Naive thymus-derived CD4-positive, alpha-beta T cell (primary cell): ENCODE measurements around the gene DUSP28. TPM values are rescaled to one million over a fixed set of nuclear protein-coding genes. Genes with fewer than 3 reads are reported as not detected.
A peak's percentile ranks its signal among the peaks of the same experiment; 100 is the strongest.

ENCODE experiments used
- ATAC-seq: fragments of 150-1000 bp; cut with Tn5 transposase; 2 replicates; pipeline ENCODE4 v1.10.0; 2021; ENCODE audit warnings: mild to moderate bottlenecking, moderate library complexity
- CTCF ChIA-PET: fragments of 350-600 bp; sonication (Branson Sonifier 250); formaldehyde crosslinking; loops from one replicate; lab custom pipeline; 2021; ENCODE audit warnings: antibody characterized with exemption; lab: Charles Lee
- POLR2A ChIA-PET: fragments of 350-600 bp; sonication (Branson Sonifier 250); formaldehyde crosslinking; loops from one replicate; lab custom pipeline; 2021; ENCODE audit warnings: antibody characterized with exemption, inconsistent platforms; lab: Charles Lee
- DNase-seq, 9 donors: peaks; one replicate each; pipeline versions ENCODE4 v3.0.0 to v3.0.0-alpha.2; 2020 to 2022; ENCODE audit warnings: mixed read lengths in 1 of 9
- H3K27ac ChIP-seq: one replicate; pipeline ENCODE4 v1.7.0; 2013; ENCODE audit warnings: mild to moderate bottlenecking, low read depth, low read length, moderate library complexity
- H3K27me3 ChIP-seq, 2 donors: one replicate each; pipeline ENCODE4 v1.7.0; 2013; ENCODE audit warnings: low read length in 2 of 2, mild to moderate bottlenecking in 2 of 2, moderate library complexity in 2 of 2; ENCODE audit not compliant: control insufficient read depth in 2 of 2, insufficient read depth in 2 of 2
- H3K36me3 ChIP-seq, 3 experiments: 1 replicate in 2 of 3; 2 replicates in 1 of 3; pipeline ENCODE4 v1.7.0; 2013; ENCODE audit warnings: low read length in 3 of 3, mild to moderate bottlenecking in 3 of 3, moderate library complexity in 1 of 3; ENCODE audit not compliant: insufficient read depth in 3 of 3, control insufficient read depth in 2 of 3
- H3K4me1 ChIP-seq, 2 donors: one replicate each; pipeline ENCODE4 v1.7.0; 2013; ENCODE audit warnings: low read length in 2 of 2, mild to moderate bottlenecking in 2 of 2, moderate library complexity in 1 of 2; ENCODE audit not compliant: control insufficient read depth in 2 of 2, insufficient read depth in 2 of 2
- H3K4me3 ChIP-seq: 2 replicates; pipeline ENCODE4 v1.7.0; 2013; ENCODE audit warnings: mild to moderate bottlenecking, low read length
- H3K9me3 ChIP-seq, 3 experiments: 1 replicate in 2 of 3; 2 replicates in 1 of 3; pipeline ENCODE4 v1.7.0; 2013; ENCODE audit warnings: low read length in 3 of 3; ENCODE audit not compliant: control insufficient read depth in 2 of 3
- H3K27ac Mint-ChIP-seq, 9 donors: one replicate each; pipeline ENCODE4 v1.8.0; 2020 to 2022; ENCODE audit warnings: mixed read lengths in 9 of 9, mild to moderate bottlenecking in 8 of 9, moderate library complexity in 5 of 9, inconsistent platforms in 2 of 9
- H3K27me3 Mint-ChIP-seq, 5 donors: one replicate each; pipeline ENCODE4 v1.8.0; 2021 to 2022; ENCODE audit warnings: mixed read lengths in 5 of 5, mild to moderate bottlenecking in 1 of 5
- H3K36me3 Mint-ChIP-seq, 5 donors: one replicate each; pipeline ENCODE4 v1.8.0; 2020 to 2022; ENCODE audit warnings: mixed read lengths in 5 of 5, mild to moderate bottlenecking in 3 of 5, inconsistent platforms in 1 of 5
- H3K4me1 Mint-ChIP-seq, 7 donors: one replicate each; pipeline ENCODE4 v1.8.0; 2020 to 2022; ENCODE audit warnings: mixed read lengths in 7 of 7, mild to moderate bottlenecking in 3 of 7, inconsistent platforms in 1 of 7
- H3K4me3 Mint-ChIP-seq, 10 donors: one replicate each; pipeline ENCODE4 v1.8.0; 2020 to 2022; ENCODE audit warnings: mild to moderate bottlenecking in 10 of 10, mixed read lengths in 10 of 10, moderate library complexity in 6 of 10, inconsistent platforms in 2 of 10
- H3K9me3 Mint-ChIP-seq, 11 donors: one replicate each; pipeline ENCODE4 v1.8.0; 2020 to 2022; ENCODE audit warnings: mixed read lengths in 11 of 11, mild to moderate bottlenecking in 4 of 11, inconsistent platforms in 1 of 11, moderate library complexity in 1 of 11
- intact Hi-C, 2 donors: fragments of 100-400 bp; cut with micrococcal nuclease; formaldehyde crosslinking; loops; one replicate each; pipeline ENCODE4 v1.15.1; 2023
- polyA plus RNA-seq, 2 donors: library from polyadenylated mRNA; unstranded; fragments of 300-500 nt; fragmentation: Illumina TruSeq; gene quantifications; one replicate each; pipeline ENCODE4 v1.2.3, GENCODE V29; 2021
- total RNA-seq, 6 experiments: library from RNA in 5 of 6; stranded (reverse) in 5 of 6; gene quantifications; 1 replicate in 5 of 6; 2 replicates in 1 of 6; pipeline ENCODE4 v1.2.3 and lab custom pipeline; 2021 to 2026

Gene DUSP28
- total and polyA plus RNA-seq, 7 experiments from 2014 or later = 11.1 to 30.1 (median 17.8) TPM

DNA sequence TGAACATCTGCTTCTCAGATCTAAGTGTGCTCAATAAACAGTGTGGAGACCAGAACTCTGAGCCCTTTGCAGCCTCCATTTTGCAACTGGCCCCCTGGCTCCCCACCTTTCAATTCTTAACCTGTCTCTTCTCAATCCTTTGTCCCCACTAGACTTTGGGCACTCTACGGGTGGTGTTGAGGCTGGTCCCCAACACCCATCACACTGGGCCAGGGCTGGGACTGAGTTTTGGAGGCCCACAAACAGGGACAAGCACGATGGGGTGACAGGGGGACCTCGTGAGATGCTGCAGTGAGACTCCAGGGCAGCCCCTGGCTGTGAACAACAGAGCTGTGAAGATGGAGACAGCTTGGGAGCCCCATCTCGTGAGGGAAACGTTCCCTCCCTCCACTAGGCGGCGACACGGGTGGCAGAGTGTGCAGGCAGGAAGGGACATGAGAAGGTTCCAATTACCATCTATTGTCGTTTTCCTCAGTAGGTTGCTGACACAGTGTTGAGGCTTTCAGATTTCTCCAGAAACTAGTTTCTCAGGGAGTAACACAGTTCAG is 3.5 kb upstream of the DUSP28 start:
- H3K36me3 Mint-ChIP-seq = peaks cover 6 to 23% (median 8%) of the 10 kb centered on the region in 5 donors
- H3K27ac ChIP-seq = no peak overlapping the region
- CTCF ChIA-PET = interaction anchor here (0.8 to 1.5 kb wide), 3 partner anchors 10 to 111 kb away, joined by 3 to 7 read pairs (median 5); partner anchors contain the start of gene CAPN10
- ATAC-seq (no peak), DNase-seq (peak in 8 of 9 donors; percentile 45 to 70 (median 58))
- H3K4me1 ChIP-seq = peaks cover 32 to 35% of the 10 kb centered on the region in 2 donors
- no peaks in the 10 kb centered on the region for H3K27me3 ChIP-seq
- peak overlapping the region in 4 of 9 donors; percentile 9 to 62 (median 24) for H3K27ac Mint-ChIP-seq
- no peaks in the 10 kb centered on the region for H3K9me3 ChIP-seq
- peaks cover 0 to 43% (median 10%) of the 10 kb centered on the region in 3 experiments for H3K36me3 ChIP-seq
- POLR2A ChIA-PET = interaction anchor here (1.5 kb wide), 2 partner anchors 9 to 43 kb away, joined by 5 to 11 read pairs; no protein-coding TSS in a partner anchor
- H3K4me3 Mint-ChIP-seq = peak overlapping the region; percentile 37 to 86 (median 58)
- H3K27me3 Mint-ChIP-seq = no peaks in the 10 kb centered on the region
- H3K4me3 ChIP-seq = no peak overlapping the region
- H3K4me1 Mint-ChIP-seq = peaks cover 32 to 48% (median 45%) of the 10 kb centered on the region in 7 donors
- intact Hi-C loops = loop anchor here (1.0 kb wide), 2 partner anchors 23 to 31 kb away; no protein-coding TSS in a partner anchor
- H3K9me3 Mint-ChIP-seq = peaks cover 0 to 4% (median 0%) of the 10 kb centered on the region in 11 donors

DNA sequence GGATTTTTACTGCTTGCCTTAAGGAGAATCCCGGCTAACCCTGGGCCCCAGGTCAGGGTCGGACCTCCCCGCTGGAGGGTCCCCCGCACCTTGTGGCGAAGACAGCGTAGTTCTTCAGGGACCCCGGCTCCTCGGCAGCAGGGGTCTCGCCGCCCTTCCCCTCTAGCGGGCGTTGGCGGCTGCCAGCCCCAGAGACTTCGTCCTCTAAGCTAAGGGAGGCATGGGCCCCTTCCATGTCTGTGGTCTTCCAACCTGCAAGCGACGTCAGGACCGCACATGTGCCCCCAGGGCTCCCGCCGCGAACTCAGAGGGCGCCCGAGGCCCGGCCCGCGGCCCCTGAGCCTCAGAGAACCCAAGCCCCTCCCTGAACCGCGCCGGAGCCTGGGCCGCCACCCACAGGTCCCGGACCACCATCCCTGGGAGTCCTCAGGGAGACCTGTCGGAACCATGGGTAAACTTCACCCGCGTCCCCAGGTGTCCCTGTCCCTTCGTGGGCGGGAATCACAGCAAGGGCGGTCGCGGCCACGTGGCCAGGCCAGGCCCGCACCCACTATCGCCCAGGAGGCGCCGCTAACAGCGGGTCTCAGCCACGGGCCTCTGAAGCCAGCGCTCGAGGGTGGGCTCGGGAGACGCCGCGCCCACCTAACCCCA is 2.9 kb upstream of the DUSP28 start:
- DNase-seq = peak in 2 of 9 donors; percentile 7 to 23
- Mint-ChIP-seq H3K9me3 (no peaks in the 10 kb centered on the region), H3K4me3 (peak overlapping the region in 9 of 10 donors; percentile 37 to 86 (median 56)), H3K36me3 (peaks cover 0 to 20% (median 3%) of the 10 kb centered on the region in 5 donors), H3K27me3 (no peaks in the 10 kb centered on the region), H3K27ac (peak overlapping the region in 1 of 9 donors; percentile 12), H3K4me1 (peaks cover 36 to 51% (median 44%) of the 10 kb centered on the region in 7 donors)
- H3K27me3 ChIP-seq = no peaks in the 10 kb centered on the region
- intact Hi-C loops = no loop called here
- CTCF ChIA-PET = interaction anchor here (0.8 to 1.5 kb wide), 3 partner anchors 9 to 111 kb away, joined by 3 to 7 read pairs (median 5); partner anchors contain the start of gene CAPN10
- POLR2A ChIA-PET = interaction anchor here (1.0 to 10.7 kb wide), 4 partner anchors 9 to 43 kb away, joined by 3 to 264 read pairs (median 8); partner anchors contain the start of gene CAPN10
- no peak overlapping the region for H3K4me3 ChIP-seq
- H3K4me1 ChIP-seq = peaks cover 38 to 41% of the 10 kb centered on the region in 2 donors
- H3K36me3 ChIP-seq = peaks cover 0 to 39% (median 5%) of the 10 kb centered on the region in 3 experiments
- no peak overlapping the region for H3K27ac ChIP-seq
- H3K9me3 ChIP-seq = no peaks in the 10 kb centered on the region
- ATAC-seq = no peak

DNA sequence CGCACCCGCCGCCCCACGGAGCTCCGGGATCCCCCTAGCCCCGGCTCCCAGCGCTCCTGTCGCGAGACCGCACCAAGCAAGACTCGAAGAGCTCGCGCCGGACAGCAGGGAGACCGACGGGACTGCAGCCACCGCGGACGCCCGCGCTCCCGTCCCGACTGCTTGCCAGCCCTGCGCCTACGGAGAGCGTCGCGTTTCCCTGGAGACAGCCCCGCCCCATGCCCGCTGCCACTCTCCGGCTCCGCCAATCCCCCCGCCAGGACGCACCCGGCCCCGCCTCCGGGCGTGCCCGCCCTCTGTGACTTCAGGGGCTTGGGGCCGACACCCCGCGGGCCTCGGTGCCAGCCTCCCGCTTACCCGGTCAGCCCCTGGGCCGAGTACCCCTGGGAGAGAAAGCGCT is 2.3 kb upstream of the DUSP28 start, which contains the start of gene ANKMY1:
ANKMY1 (minus strand) TSS at position 181 of the 400 bp plus-strand sequence. CDS start 653 bp downstream, outside the sequence.
- ChIA-PET CTCF (interaction anchor here (1.5 to 2.2 kb wide), 2 partner anchors 9 to 29 kb away, joined by 5 to 6 read pairs; partner anchors contain the start of gene CAPN10), POLR2A (interaction anchor here (1.0 to 10.7 kb wide), 3 partner anchors 8 to 27 kb away, joined by 3 to 264 read pairs (median 11); partner anchors contain the start of gene CAPN10)
- Mint-ChIP-seq H3K9me3 (no peaks in the 10 kb centered on the region), H3K36me3 (peaks cover 0 to 24% (median 3%) of the 10 kb centered on the region in 5 donors), H3K4me3 (peak within 1 kb of the TSS; percentile 81 to 96 (median 87)), H3K4me1 (peaks cover 36 to 56% (median 50%) of the 10 kb centered on the region in 7 donors), H3K27ac (peak within 1 kb of the TSS in 8 of 9 donors; percentile 57 to 88 (median 72)), H3K27me3 (no peaks in the 10 kb centered on the region)
- Histone ChIP-seq H3K27me3 (no peaks in the 10 kb centered on the region), H3K4me1 (peaks cover 44 to 46% of the 10 kb centered on the region in 2 donors), H3K4me3 (no peak within 1 kb of the TSS), H3K9me3 (no peaks in the 10 kb centered on the region), H3K27ac (no peak within 1 kb of the TSS), H3K36me3 (peaks cover 0 to 38% (median 5%) of the 10 kb centered on the region in 3 experiments)
- DNase-seq (peak; percentile 38 to 73 (median 52)), ATAC-seq (no peak)
- intact Hi-C loops = no loop called here

DNA sequence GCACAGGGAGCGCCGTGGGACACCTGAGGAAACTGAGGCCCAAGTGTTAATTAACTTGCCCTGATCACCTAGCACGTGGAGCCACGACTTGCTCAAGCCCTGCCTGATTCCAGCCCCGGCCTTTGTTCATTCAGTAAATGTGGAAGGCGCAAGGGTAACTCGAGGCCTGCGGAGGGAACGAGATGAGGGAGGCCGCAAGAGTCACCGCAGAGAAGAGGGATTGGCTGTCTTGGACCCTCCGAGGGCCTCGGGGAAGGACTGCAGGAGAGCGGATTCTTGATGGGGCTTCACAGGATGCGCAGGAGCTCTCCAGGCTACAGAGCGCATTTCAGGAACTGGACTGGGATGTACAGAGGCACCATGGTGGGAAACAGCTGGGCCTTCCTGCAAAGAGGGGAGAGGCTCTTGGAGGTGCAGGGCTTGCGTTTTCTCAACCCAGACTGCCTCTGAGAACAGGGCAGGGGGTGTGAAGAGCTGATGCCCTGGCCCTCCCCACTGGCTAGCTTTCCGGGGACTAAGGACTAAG is 1.9 kb upstream of the DUSP28 start:
- CTCF ChIA-PET = interaction anchor here (0.5 to 2.2 kb wide), 3 partner anchors 8 to 28 kb away, joined by 3 to 6 read pairs (median 5); partner anchors contain the start of gene CAPN10
- H3K4me3 ChIP-seq = no peak overlapping the region
- Mint-ChIP-seq H3K4me3 (peak overlapping the region; percentile 81 to 96 (median 87)), H3K27me3 (no peaks in the 10 kb centered on the region), H3K27ac (peak overlapping the region in 7 of 9 donors; percentile 57 to 88 (median 72)), H3K9me3 (no peaks in the 10 kb centered on the region), H3K4me1 (peaks cover 36 to 58% (median 52%) of the 10 kb centered on the region in 7 donors), H3K36me3 (peaks cover 0 to 20% (median 3%) of the 10 kb centered on the region in 5 donors)
- intact Hi-C loops = no loop called here
- H3K4me1 ChIP-seq = peaks cover 49 to 51% of the 10 kb centered on the region in 2 donors
- H3K27me3 ChIP-seq = no peaks in the 10 kb centered on the region
- H3K27ac ChIP-seq = no peak overlapping the region
- H3K9me3 ChIP-seq = no peaks in the 10 kb centered on the region
- H3K36me3 ChIP-seq = peaks cover 0 to 35% (median 2%) of the 10 kb centered on the region in 3 experiments
- DNase-seq = peak in 1 of 9 donors; percentile 23
- ATAC-seq = no peak
- POLR2A ChIA-PET = interaction anchor here (0.7 to 10.7 kb wide), 4 partner anchors 9 to 26 kb away, joined by 3 to 264 read pairs (median 4); partner anchors contain the start of gene CAPN10

DNA sequence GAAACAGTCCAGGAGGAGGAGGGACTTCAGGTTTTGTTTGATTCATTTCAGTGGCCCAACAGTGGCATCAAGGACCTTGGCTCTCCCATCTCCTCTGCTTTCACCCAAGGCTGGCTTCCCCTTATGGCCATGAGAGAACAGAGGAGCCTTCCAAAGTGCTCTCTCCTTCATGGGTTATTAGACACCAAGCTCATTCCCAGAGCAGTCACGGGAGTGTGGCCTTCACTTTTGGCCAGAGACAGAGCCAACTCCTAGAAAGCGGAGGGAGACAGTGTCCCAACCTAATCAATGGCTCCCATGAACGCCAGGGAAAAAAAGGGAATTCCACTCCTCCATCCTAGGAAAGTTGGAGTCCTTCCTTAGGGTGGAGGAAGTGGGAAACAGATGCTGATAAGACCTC is 871 bp upstream of the DUSP28 start:
- H3K36me3 ChIP-seq = peaks cover 0 to 27% (median 0%) of the 10 kb centered on the region in 3 experiments
- H3K4me1 ChIP-seq = peaks cover 59 to 61% of the 10 kb centered on the region in 2 donors
- ChIA-PET CTCF (interaction anchor here (2.2 kb wide), 2 partner anchors 10 to 27 kb away, joined by 6 read pairs; partner anchors contain the start of genes CAPN10 and RNPEPL1), POLR2A (interaction anchor here (0.6 to 10.7 kb wide), 5 partner anchors 9 to 1302 kb away, joined by 3 to 264 read pairs (median 4); partner anchors contain the start of genes CAPN10 and RNPEPL1)
- peak overlapping the region; percentile 93 for H3K27ac ChIP-seq
- ATAC-seq = no peak
- no peaks in the 10 kb centered on the region for H3K27me3 ChIP-seq
- no peaks in the 10 kb centered on the region for H3K9me3 ChIP-seq
- intact Hi-C loops = no loop called here
- no peak for DNase-seq
- Mint-ChIP-seq H3K9me3 (no peaks in the 10 kb centered on the region), H3K36me3 (peaks cover 0 to 25% (median 6%) of the 10 kb centered on the region in 5 donors), H3K4me1 (peaks cover 44 to 68% (median 61%) of the 10 kb centered on the region in 7 donors), H3K27me3 (no peaks in the 10 kb centered on the region), H3K27ac (peak overlapping the region in 8 of 9 donors; percentile 30 to 92 (median 80)), H3K4me3 (peak overlapping the region; percentile 81 to 96 (median 87))
- peak overlapping the region; percentile 82 for H3K4me3 ChIP-seq
